Osteocyte (in vitro differentiated cells): ENCODE measurements around the gene ERN1. TPM values are rescaled to one million over a fixed set of nuclear protein-coding genes. Genes with fewer than 3 reads are reported as not detected.

Experiments used
- DNase-seq: peaks from one replicate; pipeline ENCODE4 v3.0.0; 2021; ENCODE audit warnings: mixed read lengths; ENCODE audit not compliant: unreplicated experiment; ENCODE audit errors: extremely low spot score
- H3K27ac Mint-ChIP-seq: one replicate; pipeline ENCODE4 v1.8.0; 2021; ENCODE audit warnings: mild to moderate bottlenecking, mixed read lengths; ENCODE audit not compliant: unreplicated experiment
- H3K27me3 Mint-ChIP-seq: one replicate; pipeline ENCODE4 v1.8.0; 2021; ENCODE audit warnings: mixed read lengths; ENCODE audit not compliant: unreplicated experiment
- H3K36me3 Mint-ChIP-seq: one replicate; pipeline ENCODE4 v1.8.0; 2021; ENCODE audit warnings: mixed read lengths; ENCODE audit not compliant: unreplicated experiment
- H3K4me1 Mint-ChIP-seq: one replicate; pipeline ENCODE4 v1.8.0; 2021; ENCODE audit warnings: mixed read lengths; ENCODE audit not compliant: unreplicated experiment
- H3K4me3 Mint-ChIP-seq: one replicate; pipeline ENCODE4 v1.8.0; 2021; ENCODE audit warnings: mild to moderate bottlenecking, moderate library complexity, mixed read lengths; ENCODE audit not compliant: unreplicated experiment
- H3K9me3 Mint-ChIP-seq: one replicate; pipeline ENCODE4 v1.8.0; 2021; ENCODE audit warnings: mixed read lengths; ENCODE audit not compliant: unreplicated experiment
- total RNA-seq: library from RNA; stranded (reverse); gene quantifications from 2 replicates; pipeline ENCODE4 v1.2.1, GENCODE V29; 2021
- TF ChIP-seq, protein P1 (sequence below): fragments of 200-600 bp; sonication (generic); IDR thresholded peaks from 2 replicates; pipeline ENCODE4 v1.5.0; 2021; ENCODE audit warnings: antibody characterized with exemption, mild to moderate bottlenecking, moderate library complexity

The ERN1 gene
- total RNA-seq, 1 donor from 2014 or later = 21.4 TPM

DNA sequence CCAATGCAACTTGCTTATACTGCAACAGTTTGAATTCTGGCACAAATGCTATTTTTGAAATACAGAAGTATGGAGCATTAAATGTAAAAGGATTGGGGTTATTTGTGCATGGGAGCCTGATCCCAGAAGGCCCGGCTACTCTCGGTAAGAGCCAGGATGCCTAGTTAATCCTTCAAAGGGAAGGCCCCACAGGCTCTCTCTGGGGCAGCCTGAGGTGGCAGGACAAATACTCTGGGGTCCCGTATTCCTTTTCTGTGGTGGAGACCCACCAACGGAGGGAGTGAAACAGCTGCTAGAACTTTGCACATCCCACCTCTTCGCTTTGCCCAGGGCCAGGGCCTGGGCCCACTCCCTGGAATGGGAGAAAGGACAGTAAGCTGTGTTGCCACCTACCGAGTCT is 30.4 kb downstream of the ERN1 start:
- H3K4me3 Mint-ChIP-seq = no peak overlapping the region
- H3K4me1 Mint-ChIP-seq = peaks cover 22% of the 10 kb centered on the region
- peaks cover 10% of the 10 kb centered on the region for H3K36me3 Mint-ChIP-seq
- H3K27ac Mint-ChIP-seq = no peak overlapping the region
- DNase-seq = no peak
- no peaks in the 10 kb centered on the region for H3K27me3 Mint-ChIP-seq
- no peaks in the 10 kb centered on the region for H3K9me3 Mint-ChIP-seq
- TF ChIP-seq, protein P1, sequence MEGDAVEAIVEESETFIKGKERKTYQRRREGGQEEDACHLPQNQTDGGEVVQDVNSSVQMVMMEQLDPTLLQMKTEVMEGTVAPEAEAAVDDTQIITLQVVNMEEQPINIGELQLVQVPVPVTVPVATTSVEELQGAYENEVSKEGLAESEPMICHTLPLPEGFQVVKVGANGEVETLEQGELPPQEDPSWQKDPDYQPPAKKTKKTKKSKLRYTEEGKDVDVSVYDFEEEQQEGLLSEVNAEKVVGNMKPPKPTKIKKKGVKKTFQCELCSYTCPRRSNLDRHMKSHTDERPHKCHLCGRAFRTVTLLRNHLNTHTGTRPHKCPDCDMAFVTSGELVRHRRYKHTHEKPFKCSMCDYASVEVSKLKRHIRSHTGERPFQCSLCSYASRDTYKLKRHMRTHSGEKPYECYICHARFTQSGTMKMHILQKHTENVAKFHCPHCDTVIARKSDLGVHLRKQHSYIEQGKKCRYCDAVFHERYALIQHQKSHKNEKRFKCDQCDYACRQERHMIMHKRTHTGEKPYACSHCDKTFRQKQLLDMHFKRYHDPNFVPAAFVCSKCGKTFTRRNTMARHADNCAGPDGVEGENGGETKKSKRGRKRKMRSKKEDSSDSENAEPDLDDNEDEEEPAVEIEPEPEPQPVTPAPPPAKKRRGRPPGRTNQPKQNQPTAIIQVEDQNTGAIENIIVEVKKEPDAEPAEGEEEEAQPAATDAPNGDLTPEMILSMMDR = no peak

DNA sequence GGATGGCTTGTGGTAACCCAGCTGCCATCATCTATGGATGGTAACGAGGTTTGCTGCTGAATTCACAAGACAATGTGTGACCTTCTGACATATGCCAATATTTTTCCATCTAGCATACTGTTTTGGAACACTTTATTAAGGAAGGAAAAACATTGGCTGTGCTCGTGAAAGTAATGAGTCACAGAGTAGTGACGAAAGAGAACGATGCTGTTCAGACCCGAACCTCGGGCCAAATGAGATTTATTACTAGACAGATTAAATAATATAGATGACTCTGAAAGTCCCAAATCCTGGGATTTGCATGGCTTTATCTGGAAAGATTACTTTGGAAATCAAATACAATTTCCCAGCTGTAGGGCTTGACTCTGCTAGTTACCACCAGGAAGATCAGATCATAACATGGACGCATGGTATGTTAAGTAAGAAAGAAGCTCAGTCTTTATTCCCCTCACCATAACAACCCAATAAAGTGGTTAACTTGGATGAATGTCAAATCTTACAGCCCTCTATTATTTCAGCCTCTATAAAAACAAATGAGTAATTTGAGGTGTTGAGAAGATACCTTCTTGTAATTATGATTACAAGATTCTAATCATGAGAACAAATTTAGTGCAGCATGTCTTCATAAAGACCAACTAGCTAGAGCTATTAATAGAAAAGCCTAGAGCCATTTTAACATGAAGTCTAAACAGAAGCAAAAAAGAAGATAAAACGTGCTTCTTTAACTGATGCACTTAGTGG is 32.6 kb downstream of the ERN1 start:
- Mint-ChIP-seq H3K27me3 (no peaks in the 10 kb centered on the region), H3K4me3 (no peak overlapping the region), H3K9me3 (no peaks in the 10 kb centered on the region), H3K36me3 (peaks cover 12% of the 10 kb centered on the region), H3K27ac (peak overlapping the region; percentile 58), H3K4me1 (peaks cover 17% of the 10 kb centered on the region)
- DNase-seq = no peak
- TF ChIP-seq, protein P1 = no peak

- Mint-ChIP-seq H3K9me3 (no peaks in the 10 kb centered on the region), H3K4me1 (peaks cover 17% of the 10 kb centered on the region), H3K36me3 (peaks cover 19% of the 10 kb centered on the region), H3K27ac (no peak overlapping the region), H3K4me3 (no peak overlapping the region), H3K27me3 (no peaks in the 10 kb centered on the region)
- DNase-seq = no peak
- TF ChIP-seq, protein P1 = no peak
Observed at GRCh38 chr17:64096037-64096436, 33.9 kb downstream of the ERN1 start.

DNA sequence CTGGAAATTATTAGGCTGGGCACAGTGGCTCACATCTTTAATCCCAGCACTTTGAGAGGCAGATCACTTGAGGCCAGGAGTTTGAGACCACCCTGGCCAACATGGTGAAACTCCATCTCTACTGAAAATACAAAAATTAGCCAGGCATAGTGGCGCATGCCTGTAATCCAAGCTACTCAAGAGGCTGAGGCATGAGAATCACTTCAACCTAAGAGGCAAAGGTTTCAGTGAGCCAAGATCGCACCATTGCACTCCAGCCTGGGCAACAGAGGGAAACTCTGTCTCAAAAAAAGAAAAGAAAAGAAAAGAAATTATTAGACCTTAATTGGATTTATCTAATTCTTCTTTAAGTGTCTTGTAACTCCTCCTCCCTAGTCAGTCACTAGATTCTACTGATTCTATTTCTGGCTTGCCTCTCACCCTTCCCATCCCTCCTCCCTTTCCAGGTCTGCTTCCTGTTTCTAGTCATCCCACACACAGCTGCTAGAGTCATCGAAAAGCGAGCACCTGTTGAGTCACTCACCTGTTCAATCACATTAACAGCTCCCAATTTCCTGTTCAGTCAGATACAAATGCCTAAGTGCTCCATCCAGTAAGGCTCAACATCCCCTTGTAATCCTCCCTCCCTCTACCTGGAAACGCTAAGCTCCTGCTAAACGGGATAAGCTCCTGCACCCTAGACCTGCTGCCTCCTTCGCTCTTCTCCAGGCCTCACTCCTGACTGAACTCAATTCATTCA is 34.6 kb downstream of the ERN1 start:
- Mint-ChIP-seq H3K4me3 (no peak overlapping the region), H3K27ac (no peak overlapping the region), H3K9me3 (no peaks in the 10 kb centered on the region), H3K36me3 (peaks cover 20% of the 10 kb centered on the region), H3K4me1 (peaks cover 17% of the 10 kb centered on the region), H3K27me3 (no peaks in the 10 kb centered on the region)
- TF ChIP-seq, protein P1 = no peak
- DNase-seq = no peak

DNA sequence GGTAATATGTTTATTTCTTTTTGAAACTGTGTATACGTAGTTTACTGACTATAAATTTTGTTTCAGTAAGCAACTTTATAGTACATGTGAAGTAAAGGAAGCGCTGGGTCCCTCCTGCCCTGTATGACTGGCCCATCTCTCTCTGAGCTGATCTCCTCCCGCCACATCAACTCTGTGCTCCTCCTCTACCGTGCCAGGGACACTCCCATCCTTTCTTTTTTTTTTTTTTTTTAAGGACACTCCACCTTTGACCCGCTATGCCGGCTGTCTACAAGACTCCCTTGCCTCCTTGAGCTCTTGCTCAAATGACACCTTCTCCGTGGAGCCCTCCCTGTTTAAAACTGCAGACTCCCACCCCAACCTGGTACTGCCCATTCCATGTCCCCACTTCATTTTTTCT is 35.5 kb downstream of the ERN1 start:
- Mint-ChIP-seq H3K36me3 (peaks cover 22% of the 10 kb centered on the region), H3K9me3 (no peaks in the 10 kb centered on the region), H3K4me3 (no peak overlapping the region), H3K4me1 (peaks cover 17% of the 10 kb centered on the region), H3K27ac (no peak overlapping the region), H3K27me3 (no peaks in the 10 kb centered on the region)
- TF ChIP-seq, protein P1 = no peak
- DNase-seq = no peak
